Measurements from ENCODE around the gene PHACTR3. TPM values are rescaled to one million over a fixed set of nuclear protein-coding genes. Genes with fewer than 3 reads are reported as not detected.
A peak's percentile ranks its signal among the peaks of the same experiment; 100 is the strongest.

The PHACTR3 gene
- total RNA-seq, 1 experiment from 2014 or later: not detected

- no CpG with 5 or more reads among the region's 21 CpGs for WGBS (ENCODE audit: extremely low coverage, insufficient read length, low lambda C conversion rate)
- no peaks in the 10 kb centered on the region for H3K36me3 Mint-ChIP-seq (ENCODE audit: insufficient read depth in 1 of 3, low read depth in 3 of 3)
Measured at GRCh38 chr20:59813948-59814839, 209.9 kb downstream of the PHACTR3 start.

More at GRCh38 chr20:59813948-59814839, 209.9 kb downstream of the PHACTR3 start:
- DNase-seq: peak; percentile 22
- Histone ChIP-seq H3K18ac (ENCODE audit: insufficient read length, low read depth, low read length) (no peak overlapping the region), H3K56ac (ENCODE audit: insufficient read length, low read depth, low read length) (no peak overlapping the region), H4K91ac (ENCODE audit: insufficient read length, low read depth, low read length) (no peak overlapping the region), H3K9me3 (ENCODE audit: control insufficient read depth, low read depth, low read length) (no peaks in the 10 kb centered on the region), H2BK12ac (ENCODE audit: insufficient read length, low read depth, low read length) (no peak overlapping the region), H3K9ac (ENCODE audit: extremely low read depth, insufficient read length, low read length) (no peak overlapping the region), H3K4me2 (ENCODE audit: insufficient read depth, insufficient read length, low read length) (no peak overlapping the region), H3K23ac (ENCODE audit: insufficient read length, low read depth, low read length) (no peak overlapping the region), H2BK5ac (ENCODE audit: insufficient read length, low read length) (no peak overlapping the region), H3K23me2 (ENCODE audit: insufficient read length, low read depth, low read length, poor library complexity, severe bottlenecking) (no peaks in the 10 kb centered on the region), H2AFZ (ENCODE audit: low read length) (no peak overlapping the region), H3K27me3 (ENCODE audit: insufficient read depth, low read length) (no peaks in the 10 kb centered on the region; the same call in 1 of the 2 replicates), H2BK120ac (ENCODE audit: low read depth, low read length, poor library complexity, severe bottlenecking) (no peak overlapping the region), H3T11ph (ENCODE audit: low read length) (no peak overlapping the region), H2BK20ac (ENCODE audit: low read depth, low read length, poor library complexity, severe bottlenecking) (no peak overlapping the region), H3K79me1 (ENCODE audit: insufficient read depth, low read depth, low read length, poor library complexity, severe bottlenecking) (no peaks in the 10 kb centered on the region), H3K4me1 (ENCODE audit: insufficient read depth, low read length) (no peaks in the 10 kb centered on the region), H3K14ac (ENCODE audit: insufficient read depth, low read length) (no peak overlapping the region), H4K20me1 (ENCODE audit: control insufficient read depth, insufficient read depth, insufficient read length) (no peaks in the 10 kb centered on the region), H3K27ac (ENCODE audit: insufficient read length, low read depth, low read length) (no peak overlapping the region), H3K79me2 (ENCODE audit: insufficient read depth, low read length) (no peaks in the 10 kb centered on the region), H2AK5ac (ENCODE audit: insufficient read length, low read length) (no peak overlapping the region), H4K5ac (ENCODE audit: insufficient read length, low read depth, low read length) (no peak overlapping the region), H2BK15ac (ENCODE audit: low read depth, low read length) (no peak overlapping the region), H4K8ac (replicated peaks; ENCODE audit: insufficient read length, low read depth, low read length) (no peak overlapping the region), H3K4ac (ENCODE audit: low read depth, low read length) (no peak overlapping the region)
- H3K9me3 Mint-ChIP-seq: peaks cover 0 to 33% of the 10 kb centered on the region in 2 experiments; a peak in 2 of 5 replicates
- H3K27me3 Mint-ChIP-seq (ENCODE audit: low read depth): peaks cover 19% of the 10 kb centered on the region
- TF ChIP-seq CTCF (conservative IDR thresholded peaks at IDR 0.05): no peak
- peaks cover 4 to 6% of the 10 kb centered on the region in 2 experiments for H3K4me1 Mint-ChIP-seq
- H3K27ac Mint-ChIP-seq: peak overlapping the region in 1 of 3 experiments; percentile 29; a peak in 2 of 7 replicates
- no peak overlapping the region for H3K4me3 Mint-ChIP-seq

Data from H9 (cell line).